NCI-H748 treated with DMSO at 0.1 percent for 48 hours (cell line): Measurements from ENCODE around the gene DPP10.
"Not testable (repeated sequence)": the region's sequence is repeated elsewhere in the genome, so short reads cannot be mapped to it uniquely, and the experiment has no call there.

ENCODE experiments used
- DNase-seq: peaks from one replicate; lab custom pipeline; 2025; lab: John Stamatoyannopoulos, UW

DPP10 gene

GRCh38 chr2:115440746-115441145, 998.3 kb downstream of the DPP10 start:
- DNase-seq = not testable (repeated sequence)

GRCh38 chr2:115443539-115444185, 1001.2 kb downstream of the DPP10 start:
- no peak for DNase-seq

GRCh38 chr2:115460008-115460407, 1017.6 kb downstream of the DPP10 start:
- DNase-seq = no peak

DNA sequence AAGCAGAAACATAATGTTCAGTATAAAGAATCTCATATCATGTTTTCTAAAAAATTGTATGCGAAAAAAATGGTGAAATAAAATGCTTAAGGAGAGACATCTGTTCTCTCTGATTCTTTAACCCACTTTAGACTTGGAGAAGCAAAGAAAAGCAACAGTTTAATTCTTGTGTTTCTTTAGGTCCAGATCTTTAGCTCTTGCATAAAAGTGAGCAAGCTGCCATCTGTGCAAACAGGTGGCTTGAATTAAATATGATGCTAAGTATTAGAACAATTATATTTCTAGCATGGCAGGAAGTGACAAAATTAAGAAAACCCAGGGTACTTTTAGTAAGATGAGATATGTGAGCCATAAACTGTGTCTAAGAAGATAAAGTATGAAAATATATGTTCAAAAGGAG, 1038.3 kb downstream of the DPP10 start:
- no peak for DNase-seq

DNA sequence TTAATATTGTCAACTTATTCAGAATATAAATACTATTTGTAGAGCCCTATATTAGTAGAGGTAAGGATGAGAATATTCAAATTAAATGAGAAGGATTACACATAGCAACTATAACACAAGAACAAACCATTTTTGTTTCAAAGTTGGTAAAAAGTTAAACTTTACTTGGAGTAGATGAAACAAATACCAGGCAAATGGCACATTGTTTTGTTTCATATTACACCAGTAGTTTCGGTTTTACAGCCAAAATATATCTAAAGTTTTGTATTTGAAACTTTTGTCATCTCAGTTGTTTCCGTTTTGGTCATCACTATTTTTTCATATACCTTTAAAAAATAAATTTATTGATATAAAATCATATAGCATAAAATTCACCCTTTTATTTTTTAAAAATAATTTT, 1039.4 kb downstream of the DPP10 start:
- DNase-seq = no peak

- no peak for DNase-seq
Measured at GRCh38 chr2:115483666-115484065, 1041.2 kb downstream of the DPP10 start.

DNA sequence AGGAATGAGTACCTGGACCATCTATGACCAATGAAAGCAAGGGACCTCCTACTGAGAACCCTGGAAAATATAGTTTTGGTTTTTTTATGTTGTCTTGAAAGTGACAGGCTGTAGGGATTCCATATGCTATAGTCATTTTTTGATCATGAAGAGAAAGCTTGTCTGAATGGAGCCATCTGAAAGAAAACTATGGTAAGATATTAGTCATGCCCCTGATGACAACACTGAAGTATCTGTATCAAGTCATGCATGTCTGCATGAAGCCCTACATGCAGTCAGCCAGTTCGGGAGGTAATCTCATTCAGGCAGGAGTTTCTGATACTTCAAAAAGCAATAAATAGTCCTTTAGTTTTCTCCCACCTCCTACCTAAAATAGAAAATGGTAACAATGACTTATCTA, 1042.0 kb downstream of the DPP10 start:
- no peak for DNase-seq

GRCh38 chr2:115484983-115485382, 1042.5 kb downstream of the DPP10 start:
- DNase-seq = no peak

- DNase-seq = no peak
Measured at GRCh38 chr2:115491186-115491793, 1048.8 kb downstream of the DPP10 start.

DNA sequence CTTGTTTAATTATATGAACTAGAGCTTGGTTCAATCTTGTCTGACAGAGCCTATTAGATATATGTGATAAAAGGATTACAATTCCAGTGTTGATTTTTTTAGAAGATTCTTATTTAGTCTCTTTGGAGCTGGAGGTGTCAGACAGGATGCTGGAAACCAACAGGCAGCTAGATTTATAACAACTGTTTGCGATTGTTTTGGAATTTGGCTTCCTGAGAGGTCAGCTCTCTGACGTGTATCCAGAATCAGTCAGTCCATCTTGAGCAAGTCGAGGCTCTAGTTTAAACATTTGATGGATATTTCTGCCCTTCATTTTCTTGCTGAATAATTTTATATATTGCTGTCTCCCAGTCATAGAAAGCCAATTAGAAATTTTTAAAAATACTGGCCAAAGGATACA, 1062.9 kb downstream of the DPP10 start:
- no peak for DNase-seq

DNA sequence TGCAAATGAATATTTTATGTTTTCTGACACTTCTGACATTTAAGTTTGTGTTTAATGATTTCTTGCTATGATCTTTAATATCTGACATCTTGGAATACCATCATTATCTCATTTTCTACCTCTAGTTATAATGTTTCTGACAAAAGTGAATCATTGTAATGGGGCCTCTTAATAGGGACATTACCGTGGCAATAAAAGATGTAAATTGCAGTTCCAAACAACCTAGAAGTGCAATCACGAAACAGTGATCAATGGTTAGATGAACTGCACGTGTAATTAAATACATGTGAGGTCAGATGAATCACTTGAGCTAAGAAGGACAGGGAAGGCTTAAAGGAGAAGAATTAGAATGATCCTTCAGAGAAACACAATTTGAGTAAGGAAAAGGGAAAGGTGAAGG, 1078.3 kb downstream of the DPP10 start:
- DNase-seq = no peak

DNA sequence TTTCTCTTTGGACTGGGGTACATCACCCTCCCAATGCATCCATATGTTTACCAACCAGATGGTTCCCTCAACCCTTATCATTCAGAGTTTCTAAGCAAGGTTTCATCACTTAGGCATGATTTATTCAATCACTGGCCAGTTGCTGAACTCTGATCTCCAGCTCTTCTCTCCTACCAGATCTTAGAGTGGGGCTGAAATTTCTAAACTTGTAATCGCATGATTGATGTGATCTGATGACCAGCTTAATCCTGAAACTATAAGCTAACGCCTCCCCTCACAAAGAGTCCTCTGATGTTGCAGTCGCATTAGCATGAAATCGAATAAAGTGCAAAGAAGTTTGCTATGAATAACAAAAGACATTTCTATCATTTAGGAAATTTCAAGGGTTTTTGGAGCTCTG, 1082.0 kb downstream of the DPP10 start:
- no peak for DNase-seq

GRCh38 chr2:115529627-115530026, 1087.2 kb downstream of the DPP10 start:
- no peak for DNase-seq

DNA sequence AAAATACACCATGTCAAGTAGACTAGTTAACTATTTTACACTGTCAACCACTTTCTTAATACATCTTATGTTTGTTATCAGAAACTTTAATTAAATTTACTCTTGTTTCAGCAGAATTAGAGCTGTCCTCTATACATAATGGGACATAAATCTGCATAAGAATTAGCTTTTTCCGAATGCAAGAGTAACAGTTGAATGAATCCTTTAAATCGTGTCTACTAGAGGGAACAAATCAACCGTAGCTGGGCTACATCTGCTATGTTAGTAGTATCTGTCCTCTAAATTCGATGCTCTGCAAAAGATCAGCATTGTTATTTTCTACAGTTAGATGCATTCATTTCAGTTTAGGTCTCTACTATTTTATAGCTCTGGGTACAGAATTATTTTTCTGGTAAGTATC, 1090.6 kb downstream of the DPP10 start:
- no peak for DNase-seq

DNA sequence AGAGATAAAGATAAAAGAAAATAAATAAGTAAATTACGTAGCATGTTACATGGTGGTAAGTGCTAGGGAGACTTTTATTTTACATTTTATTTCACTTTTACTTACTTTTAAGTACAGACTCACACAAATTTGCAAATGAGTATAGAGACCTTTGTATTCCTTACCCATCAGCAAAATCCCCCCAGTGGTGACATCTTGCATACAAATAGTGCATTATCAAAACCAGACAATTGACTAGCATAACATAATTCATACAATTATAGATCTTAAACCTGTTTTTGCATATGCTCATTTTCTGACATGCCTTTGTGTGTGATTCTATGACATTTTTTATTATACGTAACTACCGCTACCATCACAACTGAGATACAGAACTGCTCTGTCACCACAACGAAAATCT, 1099.4 kb downstream of the DPP10 start:
- no peak for DNase-seq

GRCh38 chr2:115542331-115542730, 1099.9 kb downstream of the DPP10 start:
- no peak for DNase-seq

DNA sequence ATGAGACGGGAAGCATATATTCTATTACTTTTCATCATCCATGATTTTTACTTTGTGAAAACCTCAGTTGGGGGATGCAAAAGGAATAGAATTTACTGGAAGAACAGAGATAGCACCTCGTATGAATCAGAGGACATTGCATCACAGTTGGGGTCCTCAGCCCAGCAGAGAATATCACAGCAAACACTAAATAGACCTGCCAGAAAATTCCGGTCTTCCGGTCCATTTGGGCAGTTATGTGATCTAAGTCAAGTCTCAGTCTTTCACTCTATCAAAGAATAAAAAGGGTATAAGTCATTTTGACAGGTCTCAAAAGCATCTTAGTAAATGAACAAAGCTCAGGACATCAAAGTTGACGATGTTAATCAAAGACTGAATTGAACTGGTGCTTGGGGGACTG, 1100.6 kb downstream of the DPP10 start:
- DNase-seq = no peak

DNA sequence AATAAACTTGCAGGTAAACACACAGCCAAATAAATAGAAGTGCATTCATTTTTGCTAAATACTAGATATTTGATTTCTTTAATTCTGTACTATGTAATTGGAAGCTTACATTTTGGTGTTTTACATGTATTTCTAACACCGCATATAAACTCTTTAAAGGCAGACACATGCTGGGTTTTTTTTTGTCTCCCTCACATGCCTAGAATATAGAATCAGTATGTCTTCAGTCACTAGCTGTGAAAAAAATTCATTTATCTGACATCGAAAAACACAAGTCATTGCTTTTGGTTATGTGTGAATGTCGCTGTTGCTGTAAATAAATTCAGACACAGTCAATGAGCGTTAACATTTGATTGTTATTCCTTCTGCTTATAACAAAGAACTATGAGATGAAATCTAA, 1101.0 kb downstream of the DPP10 start:
- DNase-seq = no peak

DNA sequence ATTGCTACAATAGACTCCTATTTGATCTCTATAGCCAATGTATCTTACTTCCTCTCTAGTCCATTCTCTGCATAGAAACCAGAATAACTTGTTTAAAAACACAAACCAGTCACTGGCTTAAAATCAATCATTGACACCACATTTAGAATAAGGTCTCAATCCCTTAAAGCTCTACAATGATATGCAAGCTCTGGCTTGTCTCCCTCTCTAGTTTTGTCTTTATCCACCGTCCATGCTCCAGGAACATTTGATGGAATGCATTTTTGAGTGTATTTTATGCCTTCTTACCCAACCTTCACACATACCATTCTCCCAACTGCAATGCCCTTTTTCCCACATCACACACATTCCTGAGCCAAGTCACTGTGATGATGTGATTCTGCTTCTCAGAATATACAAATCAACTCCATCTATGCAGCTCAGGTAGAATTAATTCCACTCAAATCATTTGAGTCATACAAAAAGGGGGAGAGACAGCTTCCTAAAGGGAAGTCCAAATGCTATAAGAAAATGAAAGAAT, 1107.2 kb downstream of the DPP10 start:
- no peak for DNase-seq

DNA sequence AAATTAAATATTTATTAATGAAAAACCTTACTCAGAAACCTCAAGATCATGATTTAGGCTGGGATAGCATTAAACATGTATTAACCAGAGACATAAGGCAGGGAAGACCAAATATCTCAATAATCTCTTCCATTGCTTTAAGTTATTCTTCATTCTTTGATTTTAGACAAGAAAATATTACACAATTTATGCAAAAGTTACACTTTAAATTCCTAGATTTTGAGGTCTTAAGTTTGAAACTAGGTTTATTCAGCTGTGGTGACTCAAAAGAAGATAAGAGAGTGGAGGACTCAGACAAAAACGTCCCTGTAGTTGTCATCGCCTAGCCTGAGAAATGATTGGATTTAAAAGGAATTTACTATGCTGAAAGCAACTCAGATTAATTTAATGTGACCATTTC, 1110.3 kb downstream of the DPP10 start:
- DNase-seq = no peak

- DNase-seq = no peak
Measured at GRCh38 chr2:115554153-115554552, 1111.7 kb downstream of the DPP10 start.

DNA sequence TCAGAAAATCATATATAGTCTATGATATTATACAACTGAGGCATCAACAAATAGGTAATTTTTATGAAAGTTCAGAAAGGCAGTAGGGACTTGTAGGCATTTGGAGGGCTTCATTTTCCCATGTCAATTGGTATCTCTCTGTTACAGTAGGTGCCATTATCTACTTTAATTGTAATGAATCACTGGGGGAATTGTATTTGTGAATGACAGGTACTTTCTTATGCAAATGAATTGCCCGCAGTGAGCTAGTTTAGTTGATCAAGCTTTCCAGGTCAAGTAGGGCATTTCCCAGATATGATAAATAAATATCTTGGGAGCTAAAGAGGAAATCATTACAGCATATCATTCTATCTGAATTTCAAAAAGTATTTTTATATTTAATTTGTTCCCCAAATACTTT, 1116.3 kb downstream of the DPP10 start:
- no peak for DNase-seq

GRCh38 chr2:115560666-115561065, 1118.2 kb downstream of the DPP10 start:
- DNase-seq = no peak

DNA sequence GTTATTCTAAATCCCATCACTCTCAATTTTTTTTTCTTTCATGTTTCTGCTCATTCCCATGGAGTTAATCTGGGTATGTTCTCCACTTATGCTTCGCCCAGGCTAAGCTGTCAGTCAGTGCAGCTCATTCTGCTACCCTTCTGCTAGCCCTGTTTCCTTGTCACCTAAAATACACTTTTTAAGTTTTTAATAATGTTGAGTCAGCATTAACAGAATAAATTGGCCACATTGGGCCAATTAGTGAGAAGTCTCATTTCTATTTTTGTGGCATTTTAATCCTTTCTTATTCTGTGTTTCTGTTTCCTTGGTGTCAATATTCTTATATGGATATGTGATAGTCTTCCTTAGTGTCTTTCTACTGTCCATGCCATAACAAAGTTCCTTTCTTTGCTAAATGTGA, 1126.2 kb downstream of the DPP10 start:
- DNase-seq = no peak
